H1 (cell line): ENCODE data around the gene CCDC175. TPM values are rescaled to one million over a fixed set of nuclear protein-coding genes. Genes with fewer than 3 reads are reported as not detected.

ENCODE experiments used
- SAP30 ChIP-seq: fragments of 300-600 bp; sonication (generic); IDR thresholded peaks from 2 replicates; pipeline ENCODE4 v1.7.1; 2012; ENCODE audit warnings: low read length, moderate library complexity, mild to moderate bottlenecking, inconsistent platforms; ENCODE audit not compliant: insufficient read depth, insufficient replicate concordance
- polyA plus RNA-seq, 7 experiments: library from polyadenylated mRNA; depleted of rRNA in 3 of 7; stranded (reverse) in 5 of 7; unstranded in 2 of 7; fragments of >200 nt in 5 of 7; fragments of 200-250 nt in 2 of 7; gene quantifications; 1 replicate in 5 of 7; 2 replicates in 1 of 7; 4 replicates in 1 of 7; pipeline versions ENCODE4 v1.2.1 to v1.2.3, GENCODE V29; 2011 to 2013; ENCODE audit warnings: missing spikeins in 2 of 7, mixed read lengths in 2 of 7
- total RNA-seq: library from RNA; stranded (reverse); fragmentation: NEBNext Ultra II Directional; extraction: Animal tissue kit (Norgen Biotek cat#: 25700); gene quantifications from 2 replicates; pipeline ENCODE4 v1.2.1, GENCODE V29; 2021

Gene CCDC175
- total and polyA plus RNA-seq, 2 of the 8 experiments (the other 6 are each of a cell fraction or from before 2014, with no cell fraction given): 0.19 TPM; not detected in 1

DNA sequence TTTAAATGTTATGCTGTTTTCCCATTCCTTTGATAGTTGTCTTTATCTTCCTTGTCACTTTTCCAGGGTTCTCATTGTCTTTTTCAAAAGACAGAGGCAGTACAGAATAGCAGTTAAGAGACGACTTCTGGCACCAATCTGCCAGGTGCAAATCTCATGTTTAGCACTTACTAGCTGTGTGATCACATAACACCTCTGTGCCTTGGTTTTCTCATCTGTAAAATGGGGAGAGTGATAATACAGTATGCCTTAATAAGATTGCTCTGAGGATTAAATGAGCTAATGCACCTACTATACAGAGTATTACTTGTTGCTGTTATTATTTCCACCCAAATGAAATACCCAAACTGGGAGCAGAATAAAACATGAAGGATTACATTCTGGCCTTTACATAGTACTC is 116.2 kb downstream of the CCDC175 start (continued):
- TF ChIP-seq SAP30: no peak
